Breast epithelium (tissue), 3 donors: Measurements from ENCODE around the gene GLRA1.

Experiments
- POLR2AphosphoS5 ChIP-seq, 3 donors: sonication (generic); formaldehyde crosslinking; IDR thresholded peaks; one replicate each; pipeline ENCODE4 v1.6.1; 2017; ENCODE audit warnings: antibody characterized with exemption in 3 of 3
- TF ChIP-seq, protein P1 (sequence below), 3 donors: fragments of 450-650 bp; IDR thresholded peaks; one replicate each; pipeline ENCODE4 v1.5.1; 2016 to 2017; ENCODE audit warnings: antibody characterized with exemption in 3 of 3, mild to moderate bottlenecking in 3 of 3, moderate library complexity in 3 of 3

DNA sequence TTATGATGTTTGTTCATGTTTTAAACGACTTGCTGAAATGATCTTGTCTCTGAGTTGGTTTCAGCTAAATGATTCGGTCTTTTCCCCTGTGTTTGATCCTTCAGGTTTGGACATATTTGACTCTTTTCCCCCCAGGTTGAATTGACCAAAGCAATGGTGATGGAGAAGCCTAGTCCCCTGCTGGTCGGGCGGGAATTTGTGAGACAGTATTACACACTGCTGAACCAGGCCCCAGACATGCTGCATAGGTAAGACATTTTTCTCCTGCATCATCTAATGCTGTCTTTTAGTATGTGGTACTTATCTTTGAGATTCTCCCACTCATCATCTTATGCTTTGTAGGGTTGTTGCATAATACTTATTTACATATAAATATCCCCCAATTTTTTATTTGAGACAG, 138.2 kb downstream of the GLRA1 start:
- no peak for TF ChIP-seq POLR2AphosphoS5 (IDR thresholded peaks at IDR 0.05)
- TF ChIP-seq, protein P1, sequence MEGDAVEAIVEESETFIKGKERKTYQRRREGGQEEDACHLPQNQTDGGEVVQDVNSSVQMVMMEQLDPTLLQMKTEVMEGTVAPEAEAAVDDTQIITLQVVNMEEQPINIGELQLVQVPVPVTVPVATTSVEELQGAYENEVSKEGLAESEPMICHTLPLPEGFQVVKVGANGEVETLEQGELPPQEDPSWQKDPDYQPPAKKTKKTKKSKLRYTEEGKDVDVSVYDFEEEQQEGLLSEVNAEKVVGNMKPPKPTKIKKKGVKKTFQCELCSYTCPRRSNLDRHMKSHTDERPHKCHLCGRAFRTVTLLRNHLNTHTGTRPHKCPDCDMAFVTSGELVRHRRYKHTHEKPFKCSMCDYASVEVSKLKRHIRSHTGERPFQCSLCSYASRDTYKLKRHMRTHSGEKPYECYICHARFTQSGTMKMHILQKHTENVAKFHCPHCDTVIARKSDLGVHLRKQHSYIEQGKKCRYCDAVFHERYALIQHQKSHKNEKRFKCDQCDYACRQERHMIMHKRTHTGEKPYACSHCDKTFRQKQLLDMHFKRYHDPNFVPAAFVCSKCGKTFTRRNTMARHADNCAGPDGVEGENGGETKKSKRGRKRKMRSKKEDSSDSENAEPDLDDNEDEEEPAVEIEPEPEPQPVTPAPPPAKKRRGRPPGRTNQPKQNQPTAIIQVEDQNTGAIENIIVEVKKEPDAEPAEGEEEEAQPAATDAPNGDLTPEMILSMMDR (IDR thresholded peaks at IDR 0.05) = no peak
